CD4-positive, alpha-beta memory T cell (primary cell): ENCODE measurements around the gene PALS1. TPM values are rescaled to one million over a fixed set of nuclear protein-coding genes. Genes with fewer than 3 reads are reported as not detected.
"Not testable (repeated sequence)": the region's sequence is repeated elsewhere in the genome, so short reads cannot be mapped to it uniquely, and the experiment has no call there.

Experiments
- CTCF ChIA-PET: fragments of 350-600 bp; sonication (Branson Sonifier 250); formaldehyde crosslinking; loops from one replicate; lab custom pipeline; 2021; ENCODE audit warnings: inconsistent platforms; ENCODE audit not compliant: partially characterized antibody; lab: Charles Lee
- POLR2A ChIA-PET: fragments of 350-600 bp; sonication (Branson Sonifier 250); formaldehyde crosslinking; loops from one replicate; lab custom pipeline; 2021; ENCODE audit not compliant: partially characterized antibody; lab: Charles Lee
- DNase-seq, 5 donors: peaks; one replicate each; pipeline versions ENCODE4 v3.0.0 to v3.0.0-alpha.2; 2020 to 2022; ENCODE audit warnings: mixed read lengths in 1 of 5
- H3K27ac ChIP-seq: one replicate; pipeline ENCODE4 v1.7.0; 2013; ENCODE audit warnings: low read depth, low read length
- H3K27me3 ChIP-seq: 2 replicates; pipeline ENCODE4 v1.7.0; 2013; ENCODE audit warnings: mild to moderate bottlenecking, low read length, moderate library complexity; ENCODE audit not compliant: insufficient read depth
- H3K36me3 ChIP-seq: 2 replicates; pipeline ENCODE4 v1.7.0; 2013; ENCODE audit warnings: mild to moderate bottlenecking, low read length, moderate library complexity; ENCODE audit not compliant: insufficient read depth
- H3K4me1 ChIP-seq: 2 replicates; pipeline ENCODE4 v1.7.0; 2013; ENCODE audit warnings: mild to moderate bottlenecking, low read length, moderate library complexity; ENCODE audit not compliant: insufficient read depth
- H3K4me3 ChIP-seq, 2 donors: one replicate each; pipeline ENCODE4 v1.7.0; 2013; ENCODE audit warnings: low read length in 2 of 2, mild to moderate bottlenecking in 1 of 2
- H3K9me3 ChIP-seq, 2 donors: one replicate each; pipeline ENCODE4 v1.7.0; 2013; ENCODE audit warnings: low read length in 2 of 2, control low read depth in 1 of 2; ENCODE audit not compliant: control insufficient read depth in 1 of 2
- H3K27ac Mint-ChIP-seq, 7 donors: one replicate each; pipeline ENCODE4 v1.8.0; 2020 to 2021; ENCODE audit warnings: mixed read lengths in 7 of 7, mild to moderate bottlenecking in 6 of 7, inconsistent platforms in 3 of 7, moderate library complexity in 3 of 7
- H3K27me3 Mint-ChIP-seq, 2 donors: one replicate each; pipeline ENCODE4 v1.8.0; 2020 to 2021; ENCODE audit warnings: mixed read lengths in 2 of 2
- H3K36me3 Mint-ChIP-seq, 2 donors: one replicate each; pipeline ENCODE4 v1.8.0; 2020 to 2021; ENCODE audit warnings: mixed read lengths in 2 of 2, inconsistent platforms in 1 of 2, mild to moderate bottlenecking in 1 of 2
- H3K4me1 Mint-ChIP-seq, 4 donors: one replicate each; pipeline ENCODE4 v1.8.0; 2020 to 2021; ENCODE audit warnings: mixed read lengths in 4 of 4, mild to moderate bottlenecking in 1 of 4
- H3K4me3 Mint-ChIP-seq, 8 donors: one replicate each; pipeline ENCODE4 v1.8.0; 2020 to 2021; ENCODE audit warnings: mixed read lengths in 8 of 8, mild to moderate bottlenecking in 7 of 8, moderate library complexity in 6 of 8, inconsistent platforms in 3 of 8
- H3K9me3 Mint-ChIP-seq, 8 donors: one replicate each; pipeline ENCODE4 v1.8.0; 2020 to 2021; ENCODE audit warnings: mixed read lengths in 8 of 8, mild to moderate bottlenecking in 5 of 8, inconsistent platforms in 3 of 8, moderate library complexity in 1 of 8
- intact Hi-C: fragments of 100-400 bp; cut with micrococcal nuclease; formaldehyde crosslinking; loops from one replicate; pipeline ENCODE4 v1.15.1; 2023
- polyA plus RNA-seq, 2 donors: library from polyadenylated mRNA; unstranded; fragments of 300-500 nt; fragmentation: Illumina TruSeq; gene quantifications; one replicate each; pipeline ENCODE4 v1.2.3, GENCODE V29; 2021
- total RNA-seq, 2 experiments: library from RNA; stranded (reverse); gene quantifications; one replicate each; pipeline ENCODE4 v1.2.3, GENCODE V29; 2021

Gene PALS1
- total and polyA plus RNA-seq, 4 experiments from 2014 or later = 2.2 to 18.5 (median 9.8) TPM

DNA sequence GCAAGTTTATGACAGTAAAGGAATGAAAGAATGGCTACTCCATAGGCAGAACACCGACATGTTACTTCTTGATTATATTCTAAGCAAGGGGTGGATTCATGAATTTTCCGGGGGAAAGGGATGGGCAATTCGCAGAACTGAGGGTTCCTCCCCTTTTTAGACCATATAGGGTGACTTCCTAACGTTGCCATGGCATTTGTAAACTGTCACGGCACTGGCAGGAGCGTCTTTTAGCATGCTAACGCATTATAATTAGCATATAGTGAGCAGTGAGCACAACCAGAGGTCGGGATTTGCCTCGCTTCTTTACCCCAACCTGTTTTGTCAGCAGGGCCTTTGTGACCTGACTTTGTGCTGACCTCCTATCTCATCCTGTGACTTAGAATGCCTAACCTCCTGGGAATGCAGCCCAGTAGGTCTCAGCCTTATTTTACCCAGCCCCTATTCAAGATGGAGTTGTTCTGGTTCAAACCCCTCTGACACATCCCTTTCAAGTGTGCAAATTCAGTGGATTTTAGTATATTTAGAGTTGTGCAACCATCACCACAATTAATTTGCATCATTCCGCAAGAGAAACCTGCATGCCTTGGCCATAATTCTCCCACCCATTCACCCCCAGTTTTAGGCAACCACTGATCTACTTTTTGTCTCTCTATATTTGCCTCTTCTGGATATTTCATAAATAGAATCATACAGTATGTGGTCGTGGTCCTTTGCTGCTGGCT is 27.4 kb downstream of the PALS1 start:
- Histone ChIP-seq H3K4me1 (peaks cover 6% of the 10 kb centered on the region), H3K4me3 (no peak overlapping the region), H3K27ac (no peak overlapping the region), H3K27me3 (no peaks in the 10 kb centered on the region), H3K9me3 (no peaks in the 10 kb centered on the region), H3K36me3 (peaks cover 3% of the 10 kb centered on the region)
- ChIA-PET CTCF (interaction anchor here (1.6 kb wide), 1 partner anchor 18 kb away, joined by 7 read pairs; no protein-coding TSS in a partner anchor), POLR2A (no interaction called here)
- intact Hi-C loops = no loop called here
- Mint-ChIP-seq H3K27me3 (no peaks in the 10 kb centered on the region), H3K9me3 (peaks cover 0 to 2% (median 0%) of the 10 kb centered on the region in 8 donors), H3K4me1 (peaks cover 4 to 21% (median 14%) of the 10 kb centered on the region in 4 donors), H3K27ac (peak overlapping the region in 1 of 7 donors; percentile 55), H3K4me3 (peak overlapping the region in 2 of 8 donors; percentile 4 to 18), H3K36me3 (peaks cover 14 to 21% of the 10 kb centered on the region in 2 donors)
- no peak for DNase-seq

DNA sequence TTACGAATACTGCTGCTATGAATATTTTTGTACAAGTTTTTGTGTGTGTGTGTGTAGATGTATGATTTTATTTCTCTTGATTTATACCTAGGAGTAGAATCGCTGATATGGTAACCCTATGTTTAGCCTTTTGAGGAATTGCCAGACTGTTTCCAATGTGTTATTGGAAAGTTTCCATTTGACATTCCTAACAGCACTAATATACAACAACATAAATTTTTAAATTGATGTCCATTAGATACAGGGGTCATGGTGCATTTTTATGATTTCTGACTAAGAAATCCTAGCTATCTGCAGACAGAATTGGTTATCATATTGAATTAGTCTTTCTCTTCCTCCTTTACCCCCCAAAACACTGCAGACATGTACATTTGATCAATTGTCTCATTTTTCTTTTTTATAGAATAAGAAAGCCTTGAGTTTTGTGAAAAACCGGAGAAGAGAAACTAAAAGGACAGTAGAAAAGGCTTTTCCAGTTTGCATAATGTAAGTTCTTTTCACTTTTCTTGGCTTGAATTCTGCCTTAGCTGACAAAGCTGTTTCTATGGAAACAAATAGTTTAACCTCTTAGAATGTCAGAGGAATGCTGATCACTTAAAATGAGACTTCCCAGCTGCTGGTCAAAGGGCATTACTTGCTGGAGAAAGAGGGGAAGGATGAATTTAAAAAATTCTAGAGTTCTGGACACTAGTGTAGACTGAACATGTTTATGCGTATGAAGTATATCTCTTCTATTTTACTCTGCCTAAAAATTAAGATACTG is 28.2 kb downstream of the PALS1 start:
- H3K9me3 Mint-ChIP-seq = peaks cover 0 to 2% (median 0%) of the 10 kb centered on the region in 8 donors
- CTCF ChIA-PET = interaction anchor here (0.7 to 1.6 kb wide), 2 partner anchors 15 to 17 kb away, joined by 3 to 7 read pairs; no protein-coding TSS in a partner anchor
- H3K4me3 Mint-ChIP-seq = no peak overlapping the region
- H3K4me1 Mint-ChIP-seq = peaks cover 4 to 18% (median 13%) of the 10 kb centered on the region in 4 donors
- peaks cover 6% of the 10 kb centered on the region for H3K4me1 ChIP-seq
- DNase-seq = no peak
- H3K36me3 Mint-ChIP-seq = peaks cover 18 to 27% of the 10 kb centered on the region in 2 donors
- H3K27ac ChIP-seq = no peak overlapping the region
- H3K27me3 Mint-ChIP-seq = no peaks in the 10 kb centered on the region
- H3K27me3 ChIP-seq = no peaks in the 10 kb centered on the region
- intact Hi-C loops = no loop called here
- no peak overlapping the region for H3K4me3 ChIP-seq
- peaks cover 3% of the 10 kb centered on the region for H3K36me3 ChIP-seq
- no peaks in the 10 kb centered on the region for H3K9me3 ChIP-seq
- no peak overlapping the region for H3K27ac Mint-ChIP-seq
- POLR2A ChIA-PET = no interaction called here

DNA sequence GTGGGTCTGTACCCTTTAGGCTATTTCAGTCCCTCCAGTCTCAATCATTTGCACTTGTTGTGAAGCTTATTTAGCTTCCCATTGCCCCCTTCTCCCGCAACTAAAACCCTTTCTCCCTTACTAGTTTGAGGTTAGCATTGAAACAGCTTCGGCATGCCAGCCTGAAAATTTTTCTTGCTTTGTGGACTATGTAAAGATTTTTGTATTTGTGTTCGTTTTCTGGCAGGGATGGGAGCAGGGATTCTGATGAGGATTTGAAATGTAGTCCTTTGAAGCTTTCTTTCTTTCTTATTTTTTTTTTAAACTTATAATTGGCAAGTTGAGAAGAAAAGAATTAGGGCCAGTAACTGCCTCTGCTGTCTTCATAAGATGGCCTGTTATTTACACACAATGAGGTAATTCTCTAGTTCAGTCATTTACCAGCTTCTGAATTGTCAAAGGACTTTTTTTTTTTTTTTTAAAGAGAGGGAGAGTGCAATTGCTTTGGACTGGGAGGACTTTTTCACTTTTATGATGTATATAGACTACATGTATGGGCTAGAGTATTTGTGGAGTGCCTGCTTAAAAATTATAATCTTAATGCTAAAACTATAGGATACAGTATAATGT is 29.0 kb downstream of the PALS1 start:
- no peaks in the 10 kb centered on the region for H3K27me3 ChIP-seq
- CTCF ChIA-PET = interaction anchor here (0.7 to 1.6 kb wide), 2 partner anchors 14 to 16 kb away, joined by 3 to 7 read pairs; no protein-coding TSS in a partner anchor

DNA sequence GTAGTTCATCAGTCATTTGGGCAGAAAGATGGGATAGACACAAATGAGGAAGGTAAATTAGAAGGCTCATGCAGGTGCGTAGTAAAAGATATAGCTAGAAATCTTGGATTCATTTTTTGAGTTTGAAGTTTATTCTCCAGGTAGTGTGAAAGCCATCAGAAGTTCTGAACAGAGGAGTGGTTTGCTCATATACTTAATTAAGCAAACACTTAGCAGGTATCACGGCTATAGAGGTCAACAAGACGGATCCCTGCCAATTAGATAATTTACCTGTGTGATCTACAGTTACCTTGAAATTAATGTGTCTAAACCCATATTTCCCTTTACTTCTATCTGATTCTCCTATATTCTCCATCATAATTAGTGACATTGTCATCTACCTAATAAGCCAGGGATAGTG is 29.7 kb downstream of the PALS1 start:
- Mint-ChIP-seq H3K9me3 (peaks cover 0 to 2% (median 0%) of the 10 kb centered on the region in 8 donors), H3K27me3 (no peaks in the 10 kb centered on the region), H3K4me1 (peaks cover 7 to 23% (median 11%) of the 10 kb centered on the region in 4 donors), H3K36me3 (peaks cover 18 to 30% of the 10 kb centered on the region in 2 donors), H3K27ac (peak overlapping the region in 2 of 7 donors; percentile 37 to 67), H3K4me3 (no peak overlapping the region)
- peaks cover 3% of the 10 kb centered on the region for H3K36me3 ChIP-seq
- ChIA-PET CTCF (interaction anchor here (2.0 kb wide), 1 partner anchor 15 kb away, joined by 7 read pairs; no protein-coding TSS in a partner anchor), POLR2A (no interaction called here)
- H3K9me3 ChIP-seq = no peaks in the 10 kb centered on the region
- no peak for DNase-seq
- H3K4me3 ChIP-seq = no peak overlapping the region
- H3K4me1 ChIP-seq = peaks cover 6% of the 10 kb centered on the region
- no peak overlapping the region for H3K27ac ChIP-seq
- no peaks in the 10 kb centered on the region for H3K27me3 ChIP-seq
- intact Hi-C loops = no loop called here

More for the DNA sequence above, 29.0 kb downstream of the PALS1 start:
- Histone ChIP-seq H3K4me3 (no peak overlapping the region), H3K27ac (no peak overlapping the region), H3K36me3 (peaks cover 3% of the 10 kb centered on the region), H3K9me3 (no peaks in the 10 kb centered on the region), H3K4me1 (peaks cover 6% of the 10 kb centered on the region)
- Mint-ChIP-seq H3K36me3 (peaks cover 18 to 27% of the 10 kb centered on the region in 2 donors), H3K27ac (peak overlapping the region in 2 of 7 donors; percentile 59 to 67), H3K4me1 (peaks cover 4 to 18% (median 10%) of the 10 kb centered on the region in 4 donors), H3K4me3 (no peak overlapping the region), H3K9me3 (peaks cover 0 to 2% (median 0%) of the 10 kb centered on the region in 8 donors), H3K27me3 (no peaks in the 10 kb centered on the region)
- no peak for DNase-seq
- POLR2A ChIA-PET = no interaction called here
- intact Hi-C loops = no loop called here

DNA sequence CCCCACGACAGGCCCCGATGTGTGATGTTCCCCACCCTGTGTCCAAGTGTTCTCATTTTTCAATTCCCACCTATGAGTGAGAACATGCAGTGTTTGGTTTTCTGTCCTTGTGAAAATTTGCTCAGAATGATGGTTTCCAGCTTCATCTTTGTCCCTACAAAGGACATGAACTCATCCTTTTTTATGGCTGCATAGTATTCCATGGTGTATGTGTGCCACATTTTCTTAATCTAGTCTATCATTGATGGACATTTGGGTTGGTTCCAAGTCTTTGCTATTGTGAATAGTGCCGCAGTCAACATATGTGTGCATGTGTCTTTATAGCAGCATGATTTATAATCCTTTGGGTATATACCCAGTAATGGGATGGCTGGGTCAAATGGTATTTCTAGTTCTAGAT is 32.0 kb downstream of the PALS1 start:
- POLR2A ChIA-PET = not testable (repeated sequence)

DNA sequence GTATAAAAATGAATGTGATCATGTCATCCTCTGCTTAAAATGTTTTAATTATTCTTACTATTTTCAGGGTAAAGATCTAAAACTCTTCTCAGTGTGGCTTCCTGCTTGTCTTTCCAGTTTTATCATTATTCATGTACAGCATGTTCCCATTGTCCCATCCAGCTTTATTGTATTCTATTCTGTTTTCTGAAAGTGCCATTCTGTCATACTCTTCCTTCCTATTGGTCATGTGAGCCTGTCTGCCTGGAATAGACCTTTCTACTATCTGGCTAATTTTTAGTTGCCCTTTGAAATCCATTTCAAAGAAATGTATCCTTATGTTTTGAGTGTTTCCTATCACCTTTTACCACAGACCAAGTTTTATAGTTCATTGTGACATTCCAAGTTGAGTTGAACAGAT is 34.9 kb downstream of the PALS1 start:
- Histone ChIP-seq H3K27me3 (no peaks in the 10 kb centered on the region), H3K4me3 (no peak overlapping the region), H3K4me1 (no peaks in the 10 kb centered on the region), H3K9me3 (no peaks in the 10 kb centered on the region), H3K36me3 (peaks cover 3% of the 10 kb centered on the region), H3K27ac (no peak overlapping the region)
- ChIA-PET POLR2A (no interaction called here), CTCF (interaction anchor here (1.0 to 2.5 kb wide), 2 partner anchors 8 to 10 kb away, joined by 3 to 12 read pairs; no protein-coding TSS in a partner anchor)
- no peak overlapping the region for H3K4me3 Mint-ChIP-seq
- no peak for DNase-seq
- peaks cover 18 to 30% of the 10 kb centered on the region in 2 donors for H3K36me3 Mint-ChIP-seq
- H3K27me3 Mint-ChIP-seq = no peaks in the 10 kb centered on the region
- H3K27ac Mint-ChIP-seq = peak overlapping the region in 1 of 7 donors; percentile 14
- peaks cover 0 to 2% (median 0%) of the 10 kb centered on the region in 8 donors for H3K9me3 Mint-ChIP-seq
- peaks cover 5 to 14% (median 6%) of the 10 kb centered on the region in 4 donors for H3K4me1 Mint-ChIP-seq
- intact Hi-C loops = no loop called here

More for the DNA sequence above, 32.0 kb downstream of the PALS1 start:
- Mint-ChIP-seq H3K4me1 (peaks cover 5 to 20% (median 10%) of the 10 kb centered on the region in 4 donors), H3K36me3 (peaks cover 18 to 30% of the 10 kb centered on the region in 2 donors)
- H3K4me1 ChIP-seq, H3K27me3 Mint-ChIP-seq, intact Hi-C loops, H3K4me3 Mint-ChIP-seq, H3K9me3 Mint-ChIP-seq, CTCF ChIA-PET, DNase-seq, H3K4me3 ChIP-seq, H3K27me3 ChIP-seq, H3K27ac ChIP-seq, H3K9me3 ChIP-seq, H3K36me3 ChIP-seq, H3K27ac Mint-ChIP-seq: not testable (repeated sequence)
